H1 (cell line): ENCODE measurements around the gene SUOX. TPM values are rescaled to one million over a fixed set of nuclear protein-coding genes. Genes with fewer than 3 reads are reported as not detected.

Experiments used
- CTCF ChIA-PET: fragments of 300-600 bp; sonication (Branson Sonifier 250); formaldehyde crosslinking; loops from one replicate; lab custom pipeline; 2021; ENCODE audit not compliant: partially characterized antibody; lab: Charles Lee
- POLR2A ChIA-PET: fragments of 300-600 bp; sonication (Branson Sonifier 250); formaldehyde crosslinking; loops from one replicate; lab custom pipeline; 2021; ENCODE audit warnings: inconsistent platforms; ENCODE audit not compliant: partially characterized antibody; lab: Charles Lee
- DNase-seq, 2 experiments: peaks; one replicate each; pipeline versions ENCODE4 v3.0.0 to v3.0.0-alpha.2; 2010 to 2022; ENCODE audit warnings: low spot score in 2 of 2, low read depth in 1 of 2, mixed read lengths in 1 of 2
- FAIRE-seq: peaks from 2 replicates; lab custom pipeline; 2011; peaks lifted over from hg19 to GRCh38; lab: Jason Lieb, UNC
- H2AFZ ChIP-seq: 2 replicates; pipeline ENCODE4 v1.8.1; 2012; ENCODE audit warnings: low read length, inconsistent platforms
- H2AK5ac ChIP-seq: 2 replicates; pipeline ENCODE4 v1.6.1; 2013; ENCODE audit warnings: low read depth, low read length
- H2BK120ac ChIP-seq: replicated peaks from 2 replicates; pipeline ENCODE3; 2013; ENCODE audit warnings: low read depth, low read length, inconsistent platforms
- H2BK12ac ChIP-seq: 2 replicates; pipeline ENCODE4 v1.6.1; 2013; ENCODE audit warnings: low read depth, low read length
- H2BK15ac ChIP-seq: 2 replicates; pipeline ENCODE4 v1.6.1; 2013; ENCODE audit warnings: low read length
- H2BK20ac ChIP-seq: 2 replicates; pipeline ENCODE4 v1.6.1; 2013; ENCODE audit warnings: low read length
- H2BK5ac ChIP-seq: 2 replicates; pipeline ENCODE4 v1.6.1; 2013; ENCODE audit warnings: low read depth, low read length
- H3K14ac ChIP-seq: 2 replicates; pipeline ENCODE4 v1.6.1; 2013; ENCODE audit warnings: inconsistent platforms; ENCODE audit not compliant: insufficient read length
- H3K18ac ChIP-seq: 2 replicates; pipeline ENCODE4 v1.6.1; 2013; ENCODE audit warnings: low read length; ENCODE audit errors: extremely low read depth
- H3K23ac ChIP-seq: 2 replicates; pipeline ENCODE4 v1.6.1; 2013; ENCODE audit warnings: inconsistent platforms; ENCODE audit not compliant: insufficient read length
- H3K23me2 ChIP-seq: 2 replicates; pipeline ENCODE4 v1.6.1; 2013; ENCODE audit warnings: low read depth, low read length
- H3K27ac ChIP-seq: 2 replicates; pipeline ENCODE4 v1.6.1; 2011; ENCODE audit warnings: low read depth, low read length, inconsistent platforms
- H3K27me3 ChIP-seq, 4 experiments: replicated peaks in 1 of 4; 1 replicate in 1 of 4; 2 replicates in 3 of 4; pipeline versions ENCODE4 v1.6.1 to v1.8.1; 2011 to 2013; ENCODE audit warnings: low read length in 3 of 4, mild to moderate bottlenecking in 3 of 4, inconsistent platforms in 2 of 4, mixed read lengths in 2 of 4, moderate library complexity in 1 of 4; ENCODE audit not compliant: control insufficient read depth in 3 of 4, insufficient read depth in 3 of 4; ENCODE audit errors: extremely low read depth in 1 of 4
- H3K36me3 ChIP-seq, 4 experiments: 2 replicates each; pipeline versions ENCODE4 v1.6.1 to v1.8.1; 2011 to 2013; ENCODE audit warnings: mild to moderate bottlenecking in 4 of 4, low read length in 3 of 4, moderate library complexity in 2 of 4, control low read depth in 1 of 4, inconsistent platforms in 1 of 4; ENCODE audit not compliant: insufficient read depth in 4 of 4, control insufficient read depth in 2 of 4
- H3K4ac ChIP-seq: replicated peaks from 2 replicates; pipeline ENCODE3; 2013; ENCODE audit warnings: low read length, low read depth, mixed read lengths, inconsistent platforms; ENCODE audit not compliant: insufficient read length
- H3K4me1 ChIP-seq, 4 experiments: replicated peaks in 1 of 4; 1 replicate in 1 of 4; 2 replicates in 3 of 4; pipeline versions ENCODE4 v1.6.1 to v1.8.1; 2011 to 2013; ENCODE audit warnings: low read length in 3 of 4, inconsistent platforms in 2 of 4, mixed read lengths in 1 of 4; ENCODE audit not compliant: insufficient read depth in 4 of 4, control insufficient read depth in 3 of 4
- H3K4me2 ChIP-seq, 2 experiments: 2 replicates each; pipeline versions ENCODE4 v1.6.1 to v1.8.1; 2011 to 2013; ENCODE audit warnings: low read depth in 2 of 2, low read length in 2 of 2, control low read depth in 1 of 2, inconsistent platforms in 1 of 2, mild to moderate bottlenecking in 1 of 2; ENCODE audit not compliant: insufficient read depth in 1 of 2
- H3K4me3 ChIP-seq, 4 experiments: fragments of 200-600, 300-600 bp in 1 of 4; sonication (generic), shearing (Covaris generic), sonication (Bioruptor Twin) in 1 of 4; 2 replicates each; pipeline versions ENCODE4 v1.5.1 to v1.8.1; 2011 to 2016; ENCODE audit warnings: low read length in 4 of 4, low read depth in 3 of 4, control low read depth in 2 of 4, inconsistent platforms in 2 of 4, mild to moderate bottlenecking in 2 of 4, mixed read lengths in 1 of 4, moderate library complexity in 1 of 4; ENCODE audit not compliant: insufficient read depth in 2 of 4; ENCODE audit errors: extremely low read depth in 1 of 4
- H3K56ac ChIP-seq: replicated peaks from 2 replicates; pipeline ENCODE3; 2013; ENCODE audit warnings: low read depth, mild to moderate bottlenecking, mixed read lengths, low read length, inconsistent platforms; ENCODE audit not compliant: insufficient read length
- H3K79me1 ChIP-seq: 2 replicates; pipeline ENCODE4 v1.6.1; 2013; ENCODE audit warnings: low read depth, low read length, control low read depth
- H3K79me2 ChIP-seq, 2 experiments: 2 replicates each; pipeline versions ENCODE4 v1.6.1 to v1.8.1; 2012 to 2013; ENCODE audit warnings: low read length in 2 of 2, mild to moderate bottlenecking in 2 of 2, inconsistent platforms in 1 of 2; ENCODE audit not compliant: insufficient read depth in 2 of 2, control insufficient read depth in 1 of 2
- H3K9ac ChIP-seq, 4 experiments: replicated peaks in 1 of 4; 1 replicate in 1 of 4; 2 replicates in 3 of 4; pipeline versions ENCODE4 v1.6.1 to v1.8.1; 2011 to 2013; ENCODE audit warnings: low read depth in 3 of 4, low read length in 3 of 4, control low read depth in 2 of 4, mild to moderate bottlenecking in 2 of 4, moderate library complexity in 2 of 4, inconsistent platforms in 1 of 4; ENCODE audit errors: extremely low read depth in 1 of 4
- H3K9me3 ChIP-seq, 2 experiments: 2 replicates each; pipeline versions ENCODE4 v1.6.1 to v1.8.1; 2012 to 2013; ENCODE audit warnings: mild to moderate bottlenecking in 2 of 2, moderate library complexity in 2 of 2, control low read depth in 1 of 2, inconsistent platforms in 1 of 2, low read depth in 1 of 2, low read length in 1 of 2, mixed read lengths in 1 of 2; ENCODE audit not compliant: insufficient read depth in 2 of 2
- H4K20me1 ChIP-seq, 2 experiments: replicated peaks in 1 of 2; 2 replicates each; pipeline versions ENCODE3 to v1.8.1; 2011 to 2013; ENCODE audit warnings: inconsistent platforms in 2 of 2, low read length in 2 of 2, mild to moderate bottlenecking in 1 of 2; ENCODE audit not compliant: insufficient read depth in 2 of 2, control insufficient read depth in 1 of 2
- H4K5ac ChIP-seq: 2 replicates; pipeline ENCODE4 v1.6.1; 2013; ENCODE audit warnings: low read length, low read depth, mixed read lengths, inconsistent platforms; ENCODE audit not compliant: insufficient read length
- H4K8ac ChIP-seq: 2 replicates; pipeline ENCODE4 v1.8.0; 2013; ENCODE audit warnings: mild to moderate bottlenecking, moderate library complexity, low read length, inconsistent platforms; ENCODE audit not compliant: insufficient read depth; ENCODE audit errors: extremely low read depth
- H4K91ac ChIP-seq: replicated peaks from 2 replicates; pipeline ENCODE3; 2013; ENCODE audit warnings: low read length, mixed read lengths, inconsistent platforms; ENCODE audit not compliant: insufficient read length
- GTF2F1 ChIP-seq: IDR thresholded peaks from 2 replicates; pipeline ENCODE4 v1.6.1; 2012; ENCODE audit warnings: low read depth, low read length, improper control_type of control experiment, borderline replicate concordance
- POU5F1 ChIP-seq: IDR thresholded peaks from 2 replicates; pipeline ENCODE4 v1.6.1; 2011; ENCODE audit warnings: low read depth, mild to moderate bottlenecking, low read length, moderate library complexity
- RAD21 ChIP-seq, 2 experiments: IDR thresholded peaks in 1 of 2; conservative IDR thresholded peaks in 1 of 2; 2 replicates each; pipeline ENCODE4 v1.6.1; 2011; ENCODE audit warnings: low read depth in 2 of 2, low read length in 2 of 2, improper control_type of control experiment in 1 of 2, inconsistent platforms in 1 of 2, mild to moderate bottlenecking in 1 of 2, moderate library complexity in 1 of 2
- SP2 ChIP-seq: IDR thresholded peaks from 2 replicates; pipeline ENCODE4 v1.6.1; 2012; ENCODE audit warnings: mild to moderate bottlenecking, low read length, inconsistent platforms
- TBP ChIP-seq: IDR thresholded peaks from 2 replicates; pipeline ENCODE4 v1.6.1; 2011; ENCODE audit warnings: low read depth, low read length, improper control_type of control experiment
- WGBS, 2 experiments: shearing (Covaris generic) in 1 of 2; methylation state at CpG; one replicate each; pipeline versions ENCODE4 v1.1.6 to v1.1.7; 2013 to 2015; ENCODE audit warnings: low lambda C conversion rate in 2 of 2, mixed read lengths in 2 of 2, inconsistent platforms in 1 of 2, low coverage in 1 of 2, missing lambda C conversion rate in 1 of 2; ENCODE audit not compliant: insufficient replicate concordance in 2 of 2, insufficient coverage in 1 of 2, insufficient read length in 1 of 2; ENCODE audit errors: extremely low coverage in 1 of 2, missing lambda C conversion rate in 1 of 2; 5-methylcytosine and 5-hydroxymethylcytosine counted together
- polyA plus RNA-seq, 7 experiments: library from polyadenylated mRNA; depleted of rRNA in 3 of 7; stranded (reverse) in 5 of 7; unstranded in 2 of 7; fragments of >200 nt in 5 of 7; fragments of 200-250 nt in 2 of 7; gene quantifications; 1 replicate in 5 of 7; 2 replicates in 1 of 7; 4 replicates in 1 of 7; pipeline versions ENCODE4 v1.2.1 to v1.2.3, GENCODE V29; 2011 to 2013; ENCODE audit warnings: missing spikeins in 2 of 7, mixed read lengths in 2 of 7
- total RNA-seq: library from RNA; stranded (reverse); fragmentation: NEBNext Ultra II Directional; extraction: Animal tissue kit (Norgen Biotek cat#: 25700); gene quantifications from 2 replicates; pipeline ENCODE4 v1.2.1, GENCODE V29; 2021
- TF ChIP-seq, protein P1 (sequence below): IDR thresholded peaks from 2 replicates; pipeline ENCODE4 v1.6.1; 2012; ENCODE audit warnings: inconsistent platforms
- TF ChIP-seq, protein P2 (sequence below), 3 experiments: IDR thresholded peaks; 1 replicate in 2 of 3; 2 replicates in 1 of 3; pipeline versions ENCODE4 v1.5.1 to v1.6.1; 2011; ENCODE audit warnings: low read length in 3 of 3, mild to moderate bottlenecking in 3 of 3, inconsistent platforms in 2 of 3, low read depth in 1 of 3, moderate library complexity in 1 of 3; ENCODE audit not compliant: insufficient read depth in 1 of 3; ENCODE audit errors: control extremely low read depth in 1 of 3

Gene SUOX
- total and polyA plus RNA-seq, 2 of the 8 experiments (the other 6 are each of a cell fraction or from before 2014, with no cell fraction given): 22.5 to 31.3 TPM

DNA sequence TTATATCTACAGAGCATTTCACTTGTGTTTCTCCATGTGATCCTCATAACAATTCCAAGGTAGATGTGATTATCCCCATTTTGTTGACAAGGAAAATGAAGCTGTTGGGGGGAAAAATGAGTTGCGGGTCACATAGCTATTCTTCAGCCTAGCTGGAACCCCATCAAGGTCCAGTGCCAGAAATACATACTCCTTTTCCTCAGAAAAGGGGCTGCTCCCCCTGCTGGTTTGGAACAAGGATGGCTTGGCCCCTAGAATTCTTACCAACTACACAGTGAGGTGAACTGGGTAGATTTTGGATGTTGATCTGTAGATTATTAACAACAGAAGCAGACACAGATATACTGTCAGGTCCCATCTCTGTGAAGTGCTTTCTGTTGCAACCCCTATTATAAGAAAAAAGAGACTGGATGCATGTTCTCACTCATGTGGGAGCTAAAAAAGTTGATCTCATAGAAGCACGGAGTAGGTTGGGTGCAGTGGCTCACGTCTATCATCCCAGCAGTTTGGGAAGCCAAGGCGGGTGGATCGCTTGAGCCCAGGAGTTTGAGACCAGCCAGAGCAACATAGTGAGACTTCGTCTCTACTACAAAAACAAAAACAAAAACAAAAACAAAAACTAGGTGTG lies 32.7 kb downstream of the SUOX start:
- no peaks in the 10 kb centered on the region for H4K20me1 ChIP-seq
- H3K14ac ChIP-seq: no peak overlapping the region
- H3K36me3 ChIP-seq: peaks cover 10 to 41% (median 23%) of the 10 kb centered on the region in 4 experiments; a peak in 7 of 8 replicates
- H2AFZ ChIP-seq: no peak overlapping the region
- H3K4me2 ChIP-seq: no peak overlapping the region
- no peak overlapping the region for H3K23ac ChIP-seq
- no peak overlapping the region for H2BK20ac ChIP-seq
- peak in 1 of 2 experiments; percentile 52 for DNase-seq
- no peak overlapping the region for H4K91ac ChIP-seq
- H2BK5ac ChIP-seq: no peak overlapping the region
- no peak overlapping the region for H2AK5ac ChIP-seq
- POLR2A ChIA-PET: interaction anchor here (0.7 to 2.2 kb wide), 15 partner anchors 8 to 286 kb away, joined by 3 to 12 read pairs (median 4); partner anchors contain the start of genes IKZF4, RAB5B and SUOX
- no peaks in the 10 kb centered on the region for H3K9me3 ChIP-seq
- no peak overlapping the region for H4K5ac ChIP-seq
- H3K4me3 ChIP-seq: no peak overlapping the region
- no peak overlapping the region for H2BK120ac ChIP-seq
- H2BK15ac ChIP-seq: no peak overlapping the region
- no peak overlapping the region for H3K4ac ChIP-seq
- CTCF ChIA-PET: interaction anchor here (0.6 to 18.1 kb wide), 29 partner anchors 8 to 919 kb away, joined by 3 to 256 read pairs (median 4); partner anchors contain the start of genes IKZF4 and SUOX
- H3K27ac ChIP-seq: no peak overlapping the region
- TF ChIP-seq GTF2F1 (no peak), TBP (no peak), RAD21 (IDR thresholded peaks at IDR 0.05 in 1 of 2, conservative IDR thresholded peaks at IDR 0.05 in 1 of 2; ENCODE audit: low read depth in 2 of 2, low read length in 2 of 2) (peak; percentile 59 to 68), POU5F1 (no peak), SP2 (no peak)
- TF ChIP-seq, protein P1, sequence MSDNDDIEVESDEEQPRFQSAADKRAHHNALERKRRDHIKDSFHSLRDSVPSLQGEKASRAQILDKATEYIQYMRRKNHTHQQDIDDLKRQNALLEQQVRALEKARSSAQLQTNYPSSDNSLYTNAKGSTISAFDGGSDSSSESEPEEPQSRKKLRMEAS: no peak
- TF ChIP-seq, protein P2, sequence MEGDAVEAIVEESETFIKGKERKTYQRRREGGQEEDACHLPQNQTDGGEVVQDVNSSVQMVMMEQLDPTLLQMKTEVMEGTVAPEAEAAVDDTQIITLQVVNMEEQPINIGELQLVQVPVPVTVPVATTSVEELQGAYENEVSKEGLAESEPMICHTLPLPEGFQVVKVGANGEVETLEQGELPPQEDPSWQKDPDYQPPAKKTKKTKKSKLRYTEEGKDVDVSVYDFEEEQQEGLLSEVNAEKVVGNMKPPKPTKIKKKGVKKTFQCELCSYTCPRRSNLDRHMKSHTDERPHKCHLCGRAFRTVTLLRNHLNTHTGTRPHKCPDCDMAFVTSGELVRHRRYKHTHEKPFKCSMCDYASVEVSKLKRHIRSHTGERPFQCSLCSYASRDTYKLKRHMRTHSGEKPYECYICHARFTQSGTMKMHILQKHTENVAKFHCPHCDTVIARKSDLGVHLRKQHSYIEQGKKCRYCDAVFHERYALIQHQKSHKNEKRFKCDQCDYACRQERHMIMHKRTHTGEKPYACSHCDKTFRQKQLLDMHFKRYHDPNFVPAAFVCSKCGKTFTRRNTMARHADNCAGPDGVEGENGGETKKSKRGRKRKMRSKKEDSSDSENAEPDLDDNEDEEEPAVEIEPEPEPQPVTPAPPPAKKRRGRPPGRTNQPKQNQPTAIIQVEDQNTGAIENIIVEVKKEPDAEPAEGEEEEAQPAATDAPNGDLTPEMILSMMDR (IDR thresholded peaks at IDR 0.05; ENCODE audit: control extremely low read depth in 1 of 3, insufficient read depth in 1 of 3, low read depth in 1 of 3, low read length in 3 of 3): peak; percentile 37 to 74 (median 66)
- TF ChIP-seq, all 59 proteins: peak for 2
- Histone ChIP-seq H3K56ac (no peak overlapping the region), H3K27me3 (no peaks in the 10 kb centered on the region), H3K4me1 (no peaks in the 10 kb centered on the region), H2BK12ac (no peak overlapping the region), H3K23me2 (no peaks in the 10 kb centered on the region), H3K79me1 (no peaks in the 10 kb centered on the region; the same call in 1 of the 2 replicates), H3K9ac (no peak overlapping the region), H3K18ac (no peak overlapping the region), H4K8ac (no peak overlapping the region), H3K79me2 (no peaks in the 10 kb centered on the region)
- WGBS, 2 experiments: 89% methylated on average over 6 of the region's 6 CpGs; no CpG with 5 or more reads in 1 of the 2 experiments
- FAIRE-seq: no peak
